ENCODE results near the gene RLN1.
"Not testable (repeated sequence)": the region's sequence is repeated elsewhere in the genome, so short reads cannot be mapped to it uniquely, and the experiment has no call there.

RLN1 gene

GRCh38 chr9:5357431-5358105 is 17.9 kb upstream of the RLN1 start:
- Histone ChIP-seq H3K36me3 (ENCODE audit: control insufficient read depth, insufficient read depth, low read length) (no peaks in the 10 kb centered on the region), H3K9ac (ENCODE audit: low read length) (no peak overlapping the region), H3K27me3 (ENCODE audit: control insufficient read depth, insufficient read depth, low read length) (no peaks in the 10 kb centered on the region), H3K27ac (ENCODE audit: low read depth, low read length) (no peak overlapping the region), H3K4me3 (ENCODE audit: low read length) (no peak overlapping the region), H3K4me1 (ENCODE audit: control insufficient read depth, insufficient read depth, low read length) (no peaks in the 10 kb centered on the region)

DNA sequence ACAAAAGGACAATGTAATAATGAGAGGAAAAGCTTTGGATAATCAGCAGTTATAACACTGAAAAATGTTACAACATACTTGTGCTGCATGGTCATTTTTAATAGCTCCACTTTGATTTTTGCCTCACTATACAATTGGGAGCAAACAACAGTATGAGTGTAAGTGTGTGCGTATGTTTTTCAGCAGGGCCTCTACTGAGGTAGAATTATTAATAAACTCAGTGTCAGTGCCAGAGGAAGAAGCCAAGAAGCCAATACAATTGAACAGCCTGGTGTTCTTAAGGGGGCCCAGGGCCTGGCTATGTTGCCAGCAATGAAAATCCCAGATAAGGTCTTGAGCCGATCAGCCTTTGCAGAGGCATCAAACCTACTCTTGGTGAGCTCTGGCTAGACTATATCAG is 16.1 kb upstream of the RLN1 start:
- no peaks in the 10 kb centered on the region for H3K36me3 ChIP-seq (ENCODE audit: control insufficient read depth, insufficient read depth, low read length)
- H3K4me3 ChIP-seq (ENCODE audit: low read length), result no peak overlapping the region
- H3K9ac ChIP-seq (ENCODE audit: low read length), result no peak overlapping the region
- no peaks in the 10 kb centered on the region for H3K4me1 ChIP-seq (ENCODE audit: control insufficient read depth, insufficient read depth, low read length)
- no peak overlapping the region for H3K27ac ChIP-seq (ENCODE audit: low read depth, low read length)
- H3K27me3 ChIP-seq (ENCODE audit: control insufficient read depth, insufficient read depth, low read length), result no peaks in the 10 kb centered on the region

- no peaks in the 10 kb centered on the region for H3K27me3 ChIP-seq (ENCODE audit: control insufficient read depth, insufficient read depth, low read length)
- H3K36me3 ChIP-seq (ENCODE audit: control insufficient read depth, insufficient read depth, low read length), result no peaks in the 10 kb centered on the region
- H3K9ac ChIP-seq (ENCODE audit: low read length), result no peak overlapping the region
- no peak overlapping the region for H3K27ac ChIP-seq (ENCODE audit: low read depth, low read length)
- H3K4me3 ChIP-seq (ENCODE audit: low read length), result no peak overlapping the region
- H3K4me1 ChIP-seq (ENCODE audit: control insufficient read depth, insufficient read depth, low read length), result no peaks in the 10 kb centered on the region
Observed at GRCh38 chr9:5355226-5355625, 15.6 kb upstream of the RLN1 start.

GRCh38 chr9:5354184-5354583 is 14.5 kb upstream of the RLN1 start:
- H3K27ac ChIP-seq (ENCODE audit: low read depth, low read length), result no peak overlapping the region
- no peaks in the 10 kb centered on the region for H3K36me3 ChIP-seq (ENCODE audit: control insufficient read depth, insufficient read depth, low read length)
- H3K27me3 ChIP-seq (ENCODE audit: control insufficient read depth, insufficient read depth, low read length), result no peaks in the 10 kb centered on the region
- H3K9ac ChIP-seq (ENCODE audit: low read length), result no peak overlapping the region
- no peaks in the 10 kb centered on the region for H3K4me1 ChIP-seq (ENCODE audit: control insufficient read depth, insufficient read depth, low read length)
- no peak overlapping the region for H3K4me3 ChIP-seq (ENCODE audit: low read length)

- Histone ChIP-seq H3K27ac (ENCODE audit: low read depth, low read length) (no peak overlapping the region), H3K4me3 (ENCODE audit: low read length) (no peak overlapping the region), H3K36me3 (ENCODE audit: control insufficient read depth, insufficient read depth, low read length) (no peaks in the 10 kb centered on the region), H3K4me1 (ENCODE audit: control insufficient read depth, insufficient read depth, low read length) (no peaks in the 10 kb centered on the region), H3K27me3 (ENCODE audit: control insufficient read depth, insufficient read depth, low read length) (no peaks in the 10 kb centered on the region), H3K9ac (ENCODE audit: low read length) (no peak overlapping the region)
Observed at GRCh38 chr9:5352637-5353248, 13.1 kb upstream of the RLN1 start.

GRCh38 chr9:5336688-5337087 is 3.0 kb downstream of the RLN1 start:
- no peak overlapping the region for H3K27ac ChIP-seq (ENCODE audit: low read depth, low read length)
- H3K4me1 ChIP-seq (ENCODE audit: control insufficient read depth, insufficient read depth, low read length), result no peaks in the 10 kb centered on the region
- H3K4me3 ChIP-seq (ENCODE audit: low read length), result no peak overlapping the region
- H3K36me3 ChIP-seq (ENCODE audit: control insufficient read depth, insufficient read depth, low read length), result no peaks in the 10 kb centered on the region
- H3K9ac ChIP-seq (ENCODE audit: low read length), result no peak overlapping the region
- H3K27me3 ChIP-seq (ENCODE audit: control insufficient read depth, insufficient read depth, low read length), result no peaks in the 10 kb centered on the region

- H3K36me3 ChIP-seq (ENCODE audit: control insufficient read depth, insufficient read depth, low read length); H3K9ac ChIP-seq (ENCODE audit: low read length); H3K4me3 ChIP-seq (ENCODE audit: low read length); H3K27me3 ChIP-seq (ENCODE audit: control insufficient read depth, insufficient read depth, low read length); H3K4me1 ChIP-seq (ENCODE audit: control insufficient read depth, insufficient read depth, low read length); H3K27ac ChIP-seq (ENCODE audit: low read depth, low read length): not testable (repeated sequence)
Observed at GRCh38 chr9:5331276-5331675, 8.4 kb downstream of the RLN1 start.

- no peak overlapping the region for H3K27ac ChIP-seq (ENCODE audit: low read depth, low read length)
- H3K4me1 ChIP-seq (ENCODE audit: control insufficient read depth, insufficient read depth, low read length), result no peaks in the 10 kb centered on the region
- H3K4me3 ChIP-seq (ENCODE audit: low read length), result no peak overlapping the region
- H3K27me3 ChIP-seq (ENCODE audit: control insufficient read depth, insufficient read depth, low read length), result no peaks in the 10 kb centered on the region
- H3K9ac ChIP-seq (ENCODE audit: low read length), result no peak overlapping the region
- H3K36me3 ChIP-seq (ENCODE audit: control insufficient read depth, insufficient read depth, low read length), result no peaks in the 10 kb centered on the region
Observed at GRCh38 chr9:5326893-5327548, 12.7 kb downstream of the RLN1 start.

DNA sequence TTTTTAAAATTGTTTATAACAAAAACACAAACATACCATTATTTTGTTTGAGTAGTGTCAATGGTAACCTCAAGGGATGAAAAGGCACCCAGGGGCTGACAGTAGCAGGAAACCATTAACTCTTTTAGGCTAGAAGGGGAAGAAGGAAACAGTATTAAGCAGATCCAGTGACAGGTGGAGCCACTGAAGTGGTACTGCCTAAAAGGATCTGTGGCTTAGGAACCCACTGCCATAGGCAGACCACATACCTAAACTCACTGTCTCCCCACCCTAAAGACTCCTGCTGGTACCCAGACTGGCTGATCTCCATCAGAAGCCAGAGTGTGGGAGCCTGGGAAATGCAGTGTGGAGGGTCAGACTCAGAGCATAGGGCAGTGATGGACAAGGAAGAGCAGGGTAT is 13.5 kb downstream of the RLN1 start:
- Histone ChIP-seq H3K36me3 (ENCODE audit: control insufficient read depth, insufficient read depth, low read length) (no peaks in the 10 kb centered on the region), H3K27me3 (ENCODE audit: control insufficient read depth, insufficient read depth, low read length) (no peaks in the 10 kb centered on the region), H3K4me1 (ENCODE audit: control insufficient read depth, insufficient read depth, low read length) (no peaks in the 10 kb centered on the region), H3K9ac (ENCODE audit: low read length) (no peak overlapping the region), H3K27ac (ENCODE audit: low read depth, low read length) (no peak overlapping the region), H3K4me3 (ENCODE audit: low read length) (no peak overlapping the region)

GRCh38 chr9:5321601-5322000 is 18.1 kb downstream of the RLN1 start:
- H3K27ac ChIP-seq (ENCODE audit: low read depth, low read length); H3K36me3 ChIP-seq (ENCODE audit: control insufficient read depth, insufficient read depth, low read length); H3K27me3 ChIP-seq (ENCODE audit: control insufficient read depth, insufficient read depth, low read length); H3K4me1 ChIP-seq (ENCODE audit: control insufficient read depth, insufficient read depth, low read length); H3K9ac ChIP-seq (ENCODE audit: low read length); H3K4me3 ChIP-seq (ENCODE audit: low read length): not testable (repeated sequence)

DNA sequence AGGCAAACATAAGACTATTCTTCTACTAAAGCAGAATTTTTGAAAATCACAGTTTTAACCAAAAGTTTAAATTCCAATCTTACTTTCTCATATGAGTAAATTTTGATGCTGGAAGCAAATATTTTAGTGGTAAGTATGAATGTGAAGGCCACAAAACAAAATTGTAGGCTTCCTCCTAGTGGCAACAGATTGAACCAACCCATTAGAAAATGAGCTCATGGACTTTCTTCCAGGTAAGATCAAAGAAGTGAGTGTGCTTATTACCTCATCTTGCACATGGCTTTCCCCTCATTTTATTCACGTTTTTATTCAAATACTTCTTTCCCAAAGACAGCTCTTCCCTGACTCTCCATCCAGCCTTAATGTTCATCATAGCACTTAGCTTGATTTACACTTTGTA is 18.6 kb downstream of the RLN1 start:
- Histone ChIP-seq H3K9ac (ENCODE audit: low read length) (no peak overlapping the region), H3K4me3 (ENCODE audit: low read length) (no peak overlapping the region), H3K4me1 (ENCODE audit: control insufficient read depth, insufficient read depth, low read length) (no peaks in the 10 kb centered on the region), H3K27me3 (ENCODE audit: control insufficient read depth, insufficient read depth, low read length) (no peaks in the 10 kb centered on the region), H3K36me3 (ENCODE audit: control insufficient read depth, insufficient read depth, low read length) (no peaks in the 10 kb centered on the region), H3K27ac (ENCODE audit: low read depth, low read length) (no peak overlapping the region)

DNA sequence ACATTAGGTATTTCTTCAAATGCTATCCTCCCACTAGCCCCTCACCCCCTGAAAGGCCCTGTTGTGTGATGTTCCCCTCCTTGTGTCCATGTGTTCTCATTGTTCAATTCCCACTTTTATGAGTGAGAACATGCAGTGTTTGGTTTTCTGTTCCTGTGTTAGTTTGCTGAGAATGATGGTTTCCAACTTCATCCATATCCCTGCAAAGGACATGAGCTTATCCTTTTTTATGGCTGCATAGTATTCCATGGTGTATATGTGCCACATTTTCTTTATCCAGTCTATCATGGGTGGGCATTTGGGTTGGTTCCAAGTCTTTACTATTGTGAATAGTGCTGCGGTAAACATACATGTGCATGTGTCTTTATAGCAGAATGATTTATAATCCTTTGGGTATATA is 23.3 kb downstream of the RLN1 start:
- not testable (repeated sequence) for H3K4me1 ChIP-seq (ENCODE audit: control insufficient read depth, insufficient read depth, low read length); H3K36me3 ChIP-seq (ENCODE audit: control insufficient read depth, insufficient read depth, low read length); H3K9ac ChIP-seq (ENCODE audit: low read length); H3K4me3 ChIP-seq (ENCODE audit: low read length); H3K27ac ChIP-seq (ENCODE audit: low read depth, low read length); H3K27me3 ChIP-seq (ENCODE audit: control insufficient read depth, insufficient read depth, low read length)

All from rectal smooth muscle tissue (tissue), 1 donor.